Peyer's patch (tissue), 4 donors: Measurements from ENCODE around the gene GNPTG. TPM values are rescaled to one million over a fixed set of nuclear protein-coding genes. Genes with fewer than 3 reads are reported as not detected.

Source experiments
- DNase-seq, 3 donors: peaks; one replicate each; pipeline ENCODE4 v3.0.0-alpha.2; 2017 to 2019
- H3K27ac ChIP-seq, 4 donors: fragments of 200-600 bp; sonication (generic); one replicate each; pipeline ENCODE4 v1.5.1; 2016 to 2019
- H3K27me3 ChIP-seq, 2 donors: fragments of 200-600 bp; sonication (generic); one replicate each; pipeline ENCODE4 v1.5.1; 2019
- H3K36me3 ChIP-seq, 3 donors: fragments of 200-600 bp; sonication (generic); one replicate each; pipeline ENCODE4 v1.5.1; 2016 to 2019
- H3K4me1 ChIP-seq, 4 donors: fragments of 200-600 bp; sonication (generic); one replicate each; pipeline ENCODE4 v1.5.1; 2016 to 2019
- H3K4me3 ChIP-seq, 4 donors: fragments of 200-600 bp; sonication (generic); 1 replicate in 3 of 4; 2 replicates in 1 of 4; pipeline ENCODE4 v1.5.1; 2016 to 2019; ENCODE audit warnings: mild to moderate bottlenecking in 1 of 4
- H3K9me3 ChIP-seq, 4 donors: fragments of 200-600 bp; sonication (generic); one replicate each; pipeline ENCODE4 v1.5.1; 2016 to 2019; ENCODE audit warnings: mild to moderate bottlenecking in 1 of 4
- POLR2A ChIP-seq, 2 donors: fragments of 450-650 bp; IDR thresholded peaks; one replicate each; pipeline ENCODE4 v1.5.1; 2017; ENCODE audit warnings: antibody characterized with exemption in 2 of 2, mild to moderate bottlenecking in 2 of 2, moderate library complexity in 2 of 2
- total RNA-seq, 4 donors: library from RNA; depleted of rRNA; stranded (reverse); fragments of >200 nt; gene quantifications; one replicate each; pipeline ENCODE4 v1.1.0, GENCODE V29; 2016
- TF ChIP-seq, protein P1 (sequence below), 6 experiments: fragments of 450-650 bp in 4 of 6; fragments of 200-600 bp in 2 of 6; sonication (generic) in 1 of 6; IDR thresholded peaks; one replicate each; pipeline ENCODE4 v1.5.1; 2017 to 2019; ENCODE audit warnings: antibody characterized with exemption in 6 of 6, mild to moderate bottlenecking in 3 of 6, moderate library complexity in 1 of 6

GNPTG gene
- total RNA-seq, 4 donors from 2014 or later: 51.1 to 83.3 (median 65.0) TPM

DNA sequence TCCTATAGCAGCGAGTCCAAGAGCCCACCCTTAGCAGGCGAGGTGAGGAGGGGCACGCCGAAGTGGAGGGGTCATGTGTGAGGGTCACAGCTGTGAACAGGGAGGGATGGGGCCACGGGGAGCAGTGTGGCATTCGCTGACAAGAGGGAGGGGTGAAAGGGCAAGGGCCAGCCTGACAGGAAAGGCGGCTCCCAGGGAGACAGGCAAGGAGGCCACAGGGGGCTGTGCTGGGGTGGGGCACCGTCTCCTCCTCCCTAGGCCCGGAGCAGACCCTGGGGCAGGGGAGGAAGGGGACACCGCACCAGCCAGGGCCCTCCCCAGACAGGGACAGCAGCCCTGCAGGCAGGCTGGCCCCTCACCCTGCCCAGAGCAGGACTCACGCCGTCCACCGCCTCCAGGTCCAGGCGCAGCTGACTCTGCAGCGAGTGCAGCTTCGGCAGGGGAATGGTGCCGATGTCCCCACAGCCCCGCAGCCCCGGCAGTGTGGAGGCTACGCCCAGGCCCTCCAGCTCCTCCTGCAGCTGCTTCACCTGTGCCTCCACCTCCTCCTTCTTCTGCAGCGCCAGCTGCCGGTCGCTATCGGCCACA is 15.1 kb downstream of the GNPTG start:
- no peaks in the 10 kb centered on the region for H3K9me3 ChIP-seq
- H3K27ac ChIP-seq: no peak overlapping the region
- no peak overlapping the region for H3K4me3 ChIP-seq
- H3K4me1 ChIP-seq: no peaks in the 10 kb centered on the region
- no peak for DNase-seq
- TF ChIP-seq POLR2A (IDR thresholded peaks at IDR 0.05): no peak
- TF ChIP-seq, protein P1, sequence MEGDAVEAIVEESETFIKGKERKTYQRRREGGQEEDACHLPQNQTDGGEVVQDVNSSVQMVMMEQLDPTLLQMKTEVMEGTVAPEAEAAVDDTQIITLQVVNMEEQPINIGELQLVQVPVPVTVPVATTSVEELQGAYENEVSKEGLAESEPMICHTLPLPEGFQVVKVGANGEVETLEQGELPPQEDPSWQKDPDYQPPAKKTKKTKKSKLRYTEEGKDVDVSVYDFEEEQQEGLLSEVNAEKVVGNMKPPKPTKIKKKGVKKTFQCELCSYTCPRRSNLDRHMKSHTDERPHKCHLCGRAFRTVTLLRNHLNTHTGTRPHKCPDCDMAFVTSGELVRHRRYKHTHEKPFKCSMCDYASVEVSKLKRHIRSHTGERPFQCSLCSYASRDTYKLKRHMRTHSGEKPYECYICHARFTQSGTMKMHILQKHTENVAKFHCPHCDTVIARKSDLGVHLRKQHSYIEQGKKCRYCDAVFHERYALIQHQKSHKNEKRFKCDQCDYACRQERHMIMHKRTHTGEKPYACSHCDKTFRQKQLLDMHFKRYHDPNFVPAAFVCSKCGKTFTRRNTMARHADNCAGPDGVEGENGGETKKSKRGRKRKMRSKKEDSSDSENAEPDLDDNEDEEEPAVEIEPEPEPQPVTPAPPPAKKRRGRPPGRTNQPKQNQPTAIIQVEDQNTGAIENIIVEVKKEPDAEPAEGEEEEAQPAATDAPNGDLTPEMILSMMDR (IDR thresholded peaks at IDR 0.05): no peak
- no peaks in the 10 kb centered on the region for H3K27me3 ChIP-seq
- peaks cover 0 to 84% (median 0%) of the 10 kb centered on the region in 3 donors for H3K36me3 ChIP-seq

DNA sequence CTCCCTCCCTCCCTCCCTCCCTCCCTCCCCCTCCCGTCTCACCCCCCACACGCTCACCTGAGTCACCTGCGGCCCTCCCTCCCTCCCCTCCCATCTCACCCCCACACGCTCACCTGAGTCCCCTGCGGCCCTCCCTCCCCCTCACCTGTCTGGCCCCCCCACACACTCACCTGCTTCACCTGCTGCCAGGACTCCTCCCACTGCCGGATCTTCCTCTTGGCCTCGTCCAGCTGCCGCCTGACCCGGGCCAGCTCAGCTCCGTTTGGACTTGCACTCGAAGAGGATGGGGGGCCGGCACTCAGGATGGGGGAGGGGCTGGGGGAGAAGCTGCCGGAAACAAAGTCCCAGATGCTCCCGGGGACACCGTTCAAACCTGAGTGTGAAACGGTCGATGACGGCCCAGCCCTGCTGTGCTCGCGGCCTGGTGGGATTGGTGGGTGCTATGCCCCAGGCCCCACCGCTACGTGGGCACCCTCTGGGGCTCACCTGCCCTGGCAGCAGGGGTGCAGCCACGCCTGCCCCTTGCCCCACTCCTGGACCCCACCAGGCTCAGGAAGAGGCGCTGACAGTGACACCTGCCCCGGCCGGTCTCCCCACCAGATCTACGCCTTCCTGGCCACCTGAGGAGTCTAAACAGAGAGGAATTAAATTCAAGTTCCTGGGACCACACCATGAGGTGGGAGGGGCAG is 15.9 kb downstream of the GNPTG start:
- Histone ChIP-seq H3K4me3 (no peak overlapping the region), H3K27ac (no peak overlapping the region), H3K9me3 (no peaks in the 10 kb centered on the region), H3K4me1 (no peaks in the 10 kb centered on the region), H3K27me3 (no peaks in the 10 kb centered on the region), H3K36me3 (peaks cover 0 to 76% (median 0%) of the 10 kb centered on the region in 3 donors)
- no peak for DNase-seq
- TF ChIP-seq, protein P1 (IDR thresholded peaks at IDR 0.05): no peak
- TF ChIP-seq POLR2A (IDR thresholded peaks at IDR 0.05): no peak

DNA sequence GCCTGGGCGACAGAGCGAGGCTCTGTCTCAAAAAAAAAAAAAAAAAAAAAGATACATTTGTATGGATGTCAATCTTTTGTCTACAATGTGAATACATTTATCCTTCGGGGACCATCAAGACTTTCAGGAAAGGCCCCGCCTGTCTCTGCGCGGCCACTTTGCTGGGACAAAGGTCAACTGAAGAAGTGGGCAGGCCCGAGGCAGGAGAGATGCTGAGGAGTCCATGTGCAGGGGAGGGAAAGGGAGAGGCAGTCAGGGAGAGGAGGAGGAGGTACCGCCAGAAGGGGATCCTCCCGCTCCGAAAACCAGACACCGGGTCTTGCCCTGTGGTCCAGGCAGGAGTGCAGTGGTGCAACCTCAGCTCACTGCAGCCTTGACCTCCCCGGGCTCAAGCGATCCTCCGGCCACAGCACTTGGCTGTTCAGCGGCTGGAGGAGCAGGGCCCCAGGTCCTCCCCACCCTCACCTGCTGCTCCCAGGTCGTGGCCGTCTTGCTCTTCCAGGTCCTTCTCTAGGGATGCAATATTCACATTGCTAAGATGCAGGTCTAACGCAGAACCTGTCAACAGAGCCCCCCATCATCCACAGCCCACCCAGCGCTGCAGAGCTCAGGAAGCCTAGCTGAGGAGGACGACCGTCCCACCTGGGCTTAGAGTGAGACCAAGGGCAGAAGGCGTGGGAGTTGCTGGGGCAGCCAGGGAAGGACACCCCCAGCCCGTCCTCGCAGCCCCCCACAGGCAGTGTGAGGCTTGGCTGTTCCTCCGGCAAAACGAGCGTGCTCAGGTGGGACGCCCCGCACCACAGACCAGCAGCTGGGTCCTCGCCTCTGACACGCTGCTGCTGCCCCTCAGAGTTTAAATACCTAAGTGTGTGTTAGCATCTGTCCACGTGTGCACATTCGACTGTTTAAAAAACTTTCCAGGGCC is 19.6 kb downstream of the GNPTG start:
- H3K9me3 ChIP-seq: no peaks in the 10 kb centered on the region
- no peak overlapping the region for H3K4me3 ChIP-seq
- H3K4me1 ChIP-seq: no peaks in the 10 kb centered on the region
- TF ChIP-seq POLR2A (IDR thresholded peaks at IDR 0.05): no peak
- TF ChIP-seq, protein P1 (IDR thresholded peaks at IDR 0.05): no peak
- no peak overlapping the region for H3K27ac ChIP-seq
- peaks cover 0 to 58% (median 0%) of the 10 kb centered on the region in 3 donors for H3K36me3 ChIP-seq
- H3K27me3 ChIP-seq: no peaks in the 10 kb centered on the region
- DNase-seq: no peak

DNA sequence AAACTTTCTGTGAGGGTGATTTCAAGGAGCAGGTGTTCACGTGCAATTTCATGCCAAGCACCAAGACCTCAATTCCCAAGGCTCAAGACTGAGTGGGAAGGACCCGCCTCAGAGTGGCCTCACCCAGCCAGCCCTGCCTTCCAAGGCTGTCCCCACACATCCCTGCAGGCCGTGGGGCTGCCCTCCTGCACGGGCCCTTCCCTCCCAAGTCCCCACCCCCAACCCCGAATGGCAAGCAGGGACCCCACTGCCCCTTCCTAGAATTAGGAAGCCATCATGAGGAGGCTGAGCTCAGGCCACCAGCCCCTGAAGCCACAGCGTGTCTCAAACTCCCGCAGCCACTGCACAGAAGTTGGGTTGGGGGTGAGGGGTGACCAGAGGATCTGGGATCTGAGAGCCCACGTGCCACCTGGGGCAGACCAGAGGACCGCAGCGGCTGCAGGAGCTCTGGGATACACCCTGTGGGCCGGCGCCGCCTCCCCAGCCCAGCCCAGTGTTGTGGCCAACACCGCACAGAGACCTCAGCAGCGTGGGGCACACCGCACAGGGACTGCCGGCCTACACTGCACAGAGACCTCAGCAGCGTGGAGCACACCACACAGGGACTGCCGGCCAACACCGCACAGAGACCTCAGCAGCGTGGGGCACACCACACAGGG is 20.7 kb downstream of the GNPTG start:
- Histone ChIP-seq H3K27me3 (no peaks in the 10 kb centered on the region), H3K9me3 (no peaks in the 10 kb centered on the region), H3K36me3 (peaks cover 0 to 48% (median 0%) of the 10 kb centered on the region in 3 donors), H3K4me1 (no peaks in the 10 kb centered on the region), H3K27ac (no peak overlapping the region), H3K4me3 (no peak overlapping the region)
- DNase-seq: no peak
- TF ChIP-seq, protein P1 (IDR thresholded peaks at IDR 0.05): no peak
- no peak for TF ChIP-seq POLR2A (IDR thresholded peaks at IDR 0.05)
